ENCODE results near the gene LMX1B. TPM values are rescaled to one million over a fixed set of nuclear protein-coding genes. Genes with fewer than 3 reads are reported as not detected.

LMX1B gene
- total RNA-seq, 1 donor from 2014 or later, result 0.26 TPM

- TF ChIP-seq CTCF (IDR thresholded peaks at IDR 0.05; ENCODE audit: unreplicated experiment), result no peak
- Mint-ChIP-seq H3K4me1 (ENCODE audit: unreplicated experiment) (no peaks in the 10 kb centered on the region), H3K9me3 (ENCODE audit: unreplicated experiment) (no peaks in the 10 kb centered on the region), H3K27ac (ENCODE audit: unreplicated experiment) (no peak overlapping the region), H3K27me3 (ENCODE audit: unreplicated experiment) (peaks cover 42% of the 10 kb centered on the region), H3K4me3 (ENCODE audit: unreplicated experiment) (no peak overlapping the region), H3K36me3 (ENCODE audit: low read depth, unreplicated experiment) (no peaks in the 10 kb centered on the region)
- DNase-seq (ENCODE audit: low spot score), result no peak
Measured at GRCh38 chr9:126682113-126682810, 68.5 kb downstream of the LMX1B start.

GRCh38 chr9:126682928-126683697 is 69.4 kb downstream of the LMX1B start:
- H3K4me3 Mint-ChIP-seq (ENCODE audit: unreplicated experiment), result no peak overlapping the region
- no peak overlapping the region for H3K27ac Mint-ChIP-seq (ENCODE audit: unreplicated experiment)
- DNase-seq (ENCODE audit: low spot score), result no peak
- no peak for TF ChIP-seq CTCF (IDR thresholded peaks at IDR 0.05; ENCODE audit: unreplicated experiment)
- no peaks in the 10 kb centered on the region for H3K36me3 Mint-ChIP-seq (ENCODE audit: low read depth, unreplicated experiment)
- peaks cover 36% of the 10 kb centered on the region for H3K27me3 Mint-ChIP-seq (ENCODE audit: unreplicated experiment)
- H3K9me3 Mint-ChIP-seq (ENCODE audit: unreplicated experiment), result no peaks in the 10 kb centered on the region
- no peaks in the 10 kb centered on the region for H3K4me1 Mint-ChIP-seq (ENCODE audit: unreplicated experiment)

- H3K4me3 Mint-ChIP-seq (ENCODE audit: unreplicated experiment), result no peak overlapping the region
- H3K27ac Mint-ChIP-seq (ENCODE audit: unreplicated experiment), result no peak overlapping the region
Measured at GRCh38 chr9:126683698-126684044, 69.9 kb downstream of the LMX1B start.

GRCh38 chr9:126684345-126684744 is 70.6 kb downstream of the LMX1B start:
- TF ChIP-seq CTCF (IDR thresholded peaks at IDR 0.05; ENCODE audit: unreplicated experiment), result no peak
- no peak overlapping the region for H3K27ac Mint-ChIP-seq (ENCODE audit: unreplicated experiment)
- DNase-seq (ENCODE audit: low spot score), result no peak
- H3K36me3 Mint-ChIP-seq (ENCODE audit: low read depth, unreplicated experiment), result no peaks in the 10 kb centered on the region
- no peaks in the 10 kb centered on the region for H3K4me1 Mint-ChIP-seq (ENCODE audit: unreplicated experiment)
- peaks cover 34% of the 10 kb centered on the region for H3K27me3 Mint-ChIP-seq (ENCODE audit: unreplicated experiment)
- no peak overlapping the region for H3K4me3 Mint-ChIP-seq (ENCODE audit: unreplicated experiment)
- H3K9me3 Mint-ChIP-seq (ENCODE audit: unreplicated experiment), result no peaks in the 10 kb centered on the region

More at GRCh38 chr9:126683698-126684044, 69.9 kb downstream of the LMX1B start:
- no peaks in the 10 kb centered on the region for H3K36me3 Mint-ChIP-seq (ENCODE audit: low read depth, unreplicated experiment)
- H3K4me1 Mint-ChIP-seq (ENCODE audit: unreplicated experiment), result no peaks in the 10 kb centered on the region
- TF ChIP-seq CTCF (IDR thresholded peaks at IDR 0.05; ENCODE audit: unreplicated experiment), result no peak
- no peaks in the 10 kb centered on the region for H3K9me3 Mint-ChIP-seq (ENCODE audit: unreplicated experiment)
- peaks cover 32% of the 10 kb centered on the region for H3K27me3 Mint-ChIP-seq (ENCODE audit: unreplicated experiment)
- DNase-seq (ENCODE audit: low spot score), result no peak

GRCh38 chr9:126684965-126685465 is 71.3 kb downstream of the LMX1B start:
- H3K36me3 Mint-ChIP-seq (ENCODE audit: low read depth, unreplicated experiment), result no peaks in the 10 kb centered on the region
- no peak overlapping the region for H3K4me3 Mint-ChIP-seq (ENCODE audit: unreplicated experiment)
- no peak overlapping the region for H3K27ac Mint-ChIP-seq (ENCODE audit: unreplicated experiment)
- no peaks in the 10 kb centered on the region for H3K9me3 Mint-ChIP-seq (ENCODE audit: unreplicated experiment)
- DNase-seq (ENCODE audit: low spot score), result no peak
- no peak for TF ChIP-seq CTCF (IDR thresholded peaks at IDR 0.05; ENCODE audit: unreplicated experiment)
- H3K4me1 Mint-ChIP-seq (ENCODE audit: unreplicated experiment), result no peaks in the 10 kb centered on the region
- peaks cover 35% of the 10 kb centered on the region for H3K27me3 Mint-ChIP-seq (ENCODE audit: unreplicated experiment)

Data from endothelial cell (in vitro differentiated cells).